Fibroblast of skin of back (primary cell): ENCODE results near the gene ING4.
A peak's percentile ranks its signal among the peaks of the same experiment; 100 is the strongest.

Experiments used
- DNase-seq: peaks from one replicate; pipeline ENCODE4 v3.0.0-alpha.2; 2013

The ING4 gene

GRCh38 chr12:6605421-6606330 lies 57.2 kb downstream of the ING4 start:
- peak; percentile 30 for DNase-seq

- DNase-seq: peak; percentile 57
Observed at GRCh38 chr12:6604259-6605029, 58.5 kb downstream of the ING4 start.

- DNase-seq: peak; percentile 77
Observed at GRCh38 chr12:6603095-6603567, 59.8 kb downstream of the ING4 start.

- no peak for DNase-seq
Observed at GRCh38 chr12:6602526-6602925, 60.4 kb downstream of the ING4 start.
